ENCODE data around the gene RSRC1. TPM values are rescaled to one million over a fixed set of nuclear protein-coding genes. Genes with fewer than 3 reads are reported as not detected.

The RSRC1 gene
- total and polyA plus RNA-seq, 2 donors (not counting 1 experiment from before 2014, with no cell fraction given) = 4.5 to 54.6 TPM

GRCh38 chr3:158273656-158274055, 163.8 kb downstream of the RSRC1 start:
- ChIA-PET POLR2A (no interaction called here), CTCF (no interaction called here)
- no CpG with 5 or more reads among the region's 1 CpG for WGBS (ENCODE audit: insufficient coverage)
- no peak overlapping the region for H3K4me2 ChIP-seq (replicated peaks; ENCODE audit: low read depth, low read length, poor library complexity, severe bottlenecking)
- TF ChIP-seq, protein P1, sequence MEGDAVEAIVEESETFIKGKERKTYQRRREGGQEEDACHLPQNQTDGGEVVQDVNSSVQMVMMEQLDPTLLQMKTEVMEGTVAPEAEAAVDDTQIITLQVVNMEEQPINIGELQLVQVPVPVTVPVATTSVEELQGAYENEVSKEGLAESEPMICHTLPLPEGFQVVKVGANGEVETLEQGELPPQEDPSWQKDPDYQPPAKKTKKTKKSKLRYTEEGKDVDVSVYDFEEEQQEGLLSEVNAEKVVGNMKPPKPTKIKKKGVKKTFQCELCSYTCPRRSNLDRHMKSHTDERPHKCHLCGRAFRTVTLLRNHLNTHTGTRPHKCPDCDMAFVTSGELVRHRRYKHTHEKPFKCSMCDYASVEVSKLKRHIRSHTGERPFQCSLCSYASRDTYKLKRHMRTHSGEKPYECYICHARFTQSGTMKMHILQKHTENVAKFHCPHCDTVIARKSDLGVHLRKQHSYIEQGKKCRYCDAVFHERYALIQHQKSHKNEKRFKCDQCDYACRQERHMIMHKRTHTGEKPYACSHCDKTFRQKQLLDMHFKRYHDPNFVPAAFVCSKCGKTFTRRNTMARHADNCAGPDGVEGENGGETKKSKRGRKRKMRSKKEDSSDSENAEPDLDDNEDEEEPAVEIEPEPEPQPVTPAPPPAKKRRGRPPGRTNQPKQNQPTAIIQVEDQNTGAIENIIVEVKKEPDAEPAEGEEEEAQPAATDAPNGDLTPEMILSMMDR (IDR thresholded peaks at IDR 0.05) = no peak
- no peak for TF ChIP-seq EZH2 (IDR thresholded peaks at IDR 0.05; ENCODE audit: borderline replicate concordance, insufficient read depth, low read depth, low read length, poor library complexity, severe bottlenecking)
- no peak overlapping the region for H3K9ac ChIP-seq (ENCODE audit: low read length)
- no peak for DNase-seq
- H3K4me3 Mint-ChIP-seq = no peak overlapping the region
- H3K9me3 Mint-ChIP-seq (ENCODE audit: insufficient read depth) = peaks cover 2% of the 10 kb centered on the region
- no peak overlapping the region for H3K27ac ChIP-seq (ENCODE audit: low read length in 2 of 2)
- no peak overlapping the region for H3K27ac Mint-ChIP-seq
- no peak for ATAC-seq (ENCODE audit: low read depth)
- no peaks in the 10 kb centered on the region for H3K36me3 ChIP-seq (replicated peaks in 1 of 2; ENCODE audit: control extremely low read depth in 1 of 2, control insufficient read depth in 1 of 2, extremely low read depth in 1 of 2, insufficient read depth in 2 of 2, low read length in 1 of 2)
- no peak overlapping the region for H2AFZ ChIP-seq (ENCODE audit: insufficient read depth, low read depth, low read length, poor library complexity, severe bottlenecking)
- no peaks in the 10 kb centered on the region for H3K79me2 ChIP-seq (ENCODE audit: control insufficient read depth, insufficient read depth, low read length)
- no peak overlapping the region for H3K4me3 ChIP-seq (ENCODE audit: control extremely low read depth in 1 of 5, extremely low read depth in 1 of 5, insufficient read depth in 1 of 5, low read depth in 2 of 5, low read length in 4 of 5)
- no peaks in the 10 kb centered on the region for H3K27me3 Mint-ChIP-seq
- H3K9me3 ChIP-seq (ENCODE audit: control extremely low read depth in 1 of 3, control insufficient read depth in 2 of 3, insufficient read depth in 1 of 3, low read length in 2 of 3) = peaks cover 0 to 3% (median 0%) of the 10 kb centered on the region in 3 donors
- intact Hi-C loops (cut with micrococcal nuclease) = no loop called here
- H3K4me1 Mint-ChIP-seq = no peaks in the 10 kb centered on the region
- no peaks in the 10 kb centered on the region for H3K27me3 ChIP-seq (replicated peaks in 1 of 4; ENCODE audit: control extremely low read depth in 1 of 4, control insufficient read depth in 3 of 4, insufficient read depth in 4 of 4, low read length in 3 of 4)
- no peaks in the 10 kb centered on the region for H4K20me1 ChIP-seq (ENCODE audit: control insufficient read depth, insufficient read depth, low read length, poor library complexity, severe bottlenecking)
- no peaks in the 10 kb centered on the region for H3K4me1 ChIP-seq (ENCODE audit: control insufficient read depth in 2 of 2, insufficient read depth in 2 of 2, low read length in 2 of 2)

GRCh38 chr3:158278187-158278586, 168.3 kb downstream of the RSRC1 start:
- H3K27ac ChIP-seq (ENCODE audit: low read length in 2 of 2) = no peak overlapping the region
- H3K4me2 ChIP-seq (replicated peaks; ENCODE audit: low read depth, low read length, poor library complexity, severe bottlenecking) = no peak overlapping the region
- no peak overlapping the region for H2AFZ ChIP-seq (ENCODE audit: insufficient read depth, low read depth, low read length, poor library complexity, severe bottlenecking)
- 100% methylated on average over 1 of the region's 3 CpGs for whole genome bisulfite sequencing (ENCODE audit: insufficient coverage)
- no peaks in the 10 kb centered on the region for H3K27me3 ChIP-seq (replicated peaks in 1 of 4; ENCODE audit: control extremely low read depth in 1 of 4, control insufficient read depth in 3 of 4, insufficient read depth in 4 of 4, low read length in 3 of 4)
- H3K36me3 ChIP-seq (replicated peaks in 1 of 2; ENCODE audit: control extremely low read depth in 1 of 2, control insufficient read depth in 1 of 2, extremely low read depth in 1 of 2, insufficient read depth in 2 of 2, low read length in 1 of 2) = no peaks in the 10 kb centered on the region
- H3K79me2 ChIP-seq (ENCODE audit: control insufficient read depth, insufficient read depth, low read length) = no peaks in the 10 kb centered on the region
- DNase-seq = no peak
- CTCF ChIA-PET = no interaction called here
- H3K9me3 ChIP-seq (ENCODE audit: control extremely low read depth in 1 of 3, control insufficient read depth in 2 of 3, insufficient read depth in 1 of 3, low read length in 2 of 3) = peaks cover 0 to 3% (median 0%) of the 10 kb centered on the region in 3 donors
- POLR2A ChIA-PET = no interaction called here
- ATAC-seq (ENCODE audit: low read depth) = no peak
- no peak overlapping the region for H3K4me3 ChIP-seq (ENCODE audit: control extremely low read depth in 1 of 5, extremely low read depth in 1 of 5, insufficient read depth in 1 of 5, low read depth in 2 of 5, low read length in 4 of 5)
- Mint-ChIP-seq H3K27me3 (no peaks in the 10 kb centered on the region), H3K4me3 (no peak overlapping the region), H3K27ac (no peak overlapping the region), H3K9me3 (ENCODE audit: insufficient read depth) (peaks cover 2% of the 10 kb centered on the region), H3K4me1 (no peaks in the 10 kb centered on the region)
- no peak overlapping the region for H3K9ac ChIP-seq (ENCODE audit: low read length)
- no peaks in the 10 kb centered on the region for H3K4me1 ChIP-seq (ENCODE audit: control insufficient read depth in 2 of 2, insufficient read depth in 2 of 2, low read length in 2 of 2)
- intact Hi-C loops (cut with micrococcal nuclease) = no loop called here
- H4K20me1 ChIP-seq (ENCODE audit: control insufficient read depth, insufficient read depth, low read length, poor library complexity, severe bottlenecking) = no peaks in the 10 kb centered on the region
- no peak for TF ChIP-seq EZH2 (IDR thresholded peaks at IDR 0.05; ENCODE audit: borderline replicate concordance, insufficient read depth, low read depth, low read length, poor library complexity, severe bottlenecking)
- TF ChIP-seq, protein P1 (IDR thresholded peaks at IDR 0.05) = no peak
